Endothelial cell of umbilical vein (primary cell): ENCODE data around the gene PPCDC. TPM values are rescaled to one million over a fixed set of nuclear protein-coding genes. Genes with fewer than 3 reads are reported as not detected.

Experiments
- BruUV-seq: library from RNA; stranded (reverse); fragments of 400-500 nt; replicated peaks from 2 replicates; lab custom pipeline; 2021; lab: Mats Ljungman, UMichigan
- CTCF ChIA-PET: fragments of 300-600, 350-600 bp; sonication (Branson Sonifier 250); formaldehyde crosslinking; loops from one replicate; lab custom pipeline; 2021; ENCODE audit warnings: antibody characterized with exemption, inconsistent platforms; lab: Charles Lee
- POLR2A ChIA-PET: fragments of 300-600, 350-600 bp; sonication (Branson Sonifier 250); formaldehyde crosslinking; loops from one replicate; lab custom pipeline; 2021; ENCODE audit warnings: antibody characterized with exemption, inconsistent platforms; lab: Charles Lee
- DNase-seq: peaks from one replicate; pipeline ENCODE4 v3.0.0-alpha.2; 2011; ENCODE audit warnings: low read depth, low spot score
- FAIRE-seq: peaks from 2 replicates; lab custom pipeline; 2011; peaks lifted over from hg19 to GRCh38; lab: Jason Lieb, UNC
- H2AFZ ChIP-seq: 2 replicates; pipeline ENCODE4 v1.6.0; 2012; ENCODE audit warnings: low read depth, low read length, control low read depth, inconsistent platforms
- H3K27ac ChIP-seq: 2 replicates; pipeline ENCODE4 v1.5.1; 2011; ENCODE audit warnings: low read depth, mild to moderate bottlenecking, control low read depth, low read length, moderate library complexity; ENCODE audit not compliant: insufficient read depth
- H3K27me3 ChIP-seq, 2 experiments: 2 replicates each; pipeline versions ENCODE4 v1.6.0 to v1.6.1; 2011; ENCODE audit warnings: low read length in 2 of 2, mixed read lengths in 1 of 2; ENCODE audit not compliant: control insufficient read depth in 2 of 2, insufficient read depth in 2 of 2
- H3K36me3 ChIP-seq, 2 experiments: 2 replicates in 1 of 2; 3 replicates in 1 of 2; pipeline ENCODE4 v1.5.1; 2011; ENCODE audit warnings: low read length in 2 of 2, mild to moderate bottlenecking in 1 of 2, moderate library complexity in 1 of 2; ENCODE audit not compliant: control insufficient read depth in 2 of 2, insufficient read depth in 2 of 2; ENCODE audit errors: extremely low read depth in 1 of 2
- H3K4me1 ChIP-seq: 3 replicates; pipeline ENCODE4 v1.5.1; 2011; ENCODE audit warnings: mild to moderate bottlenecking, low read length; ENCODE audit not compliant: control insufficient read depth, insufficient read depth; ENCODE audit errors: extremely low read depth
- H3K4me2 ChIP-seq: 2 replicates; pipeline ENCODE4 v1.6.1; 2011; ENCODE audit warnings: low read length, control low read depth, mixed read lengths; ENCODE audit not compliant: insufficient read depth
- H3K4me3 ChIP-seq, 3 experiments: fragments of 200-600 bp in 1 of 3; sonication (generic), shearing (Covaris generic) in 1 of 3; replicated peaks in 1 of 3; 2 replicates each; pipeline ENCODE4 v1.5.1; 2011 to 2016; ENCODE audit warnings: control low read depth in 3 of 3, low read length in 3 of 3, mild to moderate bottlenecking in 2 of 3, inconsistent platforms in 1 of 3, low read depth in 1 of 3, moderate library complexity in 1 of 3; ENCODE audit not compliant: insufficient read depth in 1 of 3
- H3K79me2 ChIP-seq: 2 replicates; pipeline ENCODE4 v1.6.0; 2012; ENCODE audit warnings: low read length, inconsistent platforms; ENCODE audit not compliant: control insufficient read depth, insufficient read depth
- H3K9ac ChIP-seq: replicated peaks from 2 replicates; pipeline ENCODE3; 2011; ENCODE audit warnings: low read length, control low read depth; ENCODE audit not compliant: insufficient read depth; ENCODE audit errors: extremely low read depth
- H3K9me1 ChIP-seq: replicated peaks from 3 replicates; pipeline ENCODE4 v1.6.0; 2011; ENCODE audit warnings: mild to moderate bottlenecking, low read length; ENCODE audit not compliant: control insufficient read depth, insufficient read depth; ENCODE audit errors: extremely low read depth
- H3K9me3 ChIP-seq: replicated peaks from 2 replicates; pipeline ENCODE4 v1.5.1; 2012; ENCODE audit warnings: low read length, inconsistent platforms; ENCODE audit not compliant: control insufficient read depth, insufficient read depth
- H4K20me1 ChIP-seq: replicated peaks from 2 replicates; pipeline ENCODE3; 2011; ENCODE audit warnings: mild to moderate bottlenecking, low read length; ENCODE audit not compliant: control insufficient read depth, insufficient read depth; ENCODE audit errors: extremely low read depth
- CTCF ChIP-seq, 2 donors: IDR thresholded peaks; 1 replicate in 1 of 2; 2 replicates in 1 of 2; pipeline ENCODE4 v1.5.1; 2011; ENCODE audit warnings: low read length in 2 of 2, mild to moderate bottlenecking in 2 of 2, moderate library complexity in 2 of 2, control low read depth in 1 of 2, inconsistent platforms in 1 of 2, low read depth in 1 of 2; ENCODE audit not compliant: insufficient read depth in 1 of 2; ENCODE audit errors: extremely low read depth in 1 of 2
- EZH2 ChIP-seq: IDR thresholded peaks from 2 replicates; pipeline ENCODE4 v1.6.1; 2012; ENCODE audit warnings: borderline replicate concordance, low read depth, mild to moderate bottlenecking, moderate library complexity, low read length, inconsistent platforms; ENCODE audit not compliant: severe bottlenecking
- FOS ChIP-seq: IDR thresholded peaks from 2 replicates; pipeline ENCODE4 v1.6.1; 2011; ENCODE audit warnings: mild to moderate bottlenecking, low read length, moderate library complexity, borderline replicate concordance; ENCODE audit not compliant: insufficient read depth
- GATA2 ChIP-seq: IDR thresholded peaks from 2 replicates; pipeline ENCODE4 v1.7.0; 2011; ENCODE audit warnings: low read depth, mild to moderate bottlenecking, moderate library complexity, mixed read lengths, low read length; ENCODE audit not compliant: insufficient read length, insufficient read depth
- JUN ChIP-seq: IDR thresholded peaks from 2 replicates; pipeline ENCODE4 v1.6.1; 2011; ENCODE audit warnings: borderline replicate concordance, low read depth; ENCODE audit not compliant: insufficient read length, insufficient read depth
- MAX ChIP-seq: IDR thresholded peaks from 2 replicates; pipeline ENCODE4 v1.6.1; 2011; ENCODE audit not compliant: insufficient read depth, insufficient read length
- MYC ChIP-seq: IDR thresholded peaks from one replicate; pipeline ENCODE4 v1.6.1; 2011; ENCODE audit warnings: mild to moderate bottlenecking, low read depth, low read length
- POLR2A ChIP-seq: IDR thresholded peaks from 2 replicates; pipeline ENCODE4 v1.6.1; 2012; ENCODE audit warnings: low read depth, mild to moderate bottlenecking, control low read depth, low read length
- POLR2AphosphoS5 ChIP-seq: IDR thresholded peaks from 2 replicates; pipeline ENCODE4 v1.6.1; 2012; ENCODE audit warnings: low read depth, mild to moderate bottlenecking, control low read depth, low read length, moderate library complexity; ENCODE audit not compliant: insufficient read depth
- dilution Hi-C: fragments of 300-500 bp; cut with MboI; formaldehyde crosslinking; loops from one replicate; pipeline ENCODE4 v1.15.0; 2019; ENCODE audit warnings: low sequenced_read_pairs; ENCODE audit not compliant: extremely low pct_ligation_motif_present
- intact Hi-C: fragments of 100-400 bp; cut with micrococcal nuclease; formaldehyde crosslinking; loops from one replicate; pipeline ENCODE4 v1.10.0; 2022
- polyA plus RNA-seq, 4 experiments: library from polyadenylated mRNA; depleted of rRNA in 3 of 4; stranded (reverse) in 3 of 4; unstranded in 1 of 4; fragments of >200 nt; gene quantifications; 2 replicates each; pipeline versions ENCODE4 v1.2.1 to v1.2.3, GENCODE V29; 2011 to 2012; ENCODE audit warnings: missing spikeins in 1 of 4
- total RNA-seq: library from RNA; stranded (reverse); gene quantifications from 2 replicates; pipeline ENCODE4 v1.2.3, GENCODE V29; 2021

Gene PPCDC
- total and polyA plus RNA-seq, 2 donors (not counting 3 experiments of a cell fraction or from before 2014, with no cell fraction given), result 14.5 to 21.4 TPM

GRCh38 chr15:75054172-75054897 lies 30.9 kb downstream of the PPCDC start:
- no peaks in the 10 kb centered on the region for H4K20me1 ChIP-seq
- no peak overlapping the region for H2AFZ ChIP-seq
- no peak for TF ChIP-seq MYC
- TF ChIP-seq MAX, result no peak
- TF ChIP-seq GATA2, result no peak
- TF ChIP-seq POLR2AphosphoS5, result no peak
- no peak for TF ChIP-seq EZH2
- no peak for TF ChIP-seq FOS
- no peak for TF ChIP-seq JUN
- no peak for TF ChIP-seq CTCF (IDR thresholded peaks at IDR 0.05; ENCODE audit: extremely low read depth in 1 of 2, insufficient read depth in 1 of 2, low read depth in 1 of 2, low read length in 2 of 2)
- TF ChIP-seq POLR2A, result no peak
- dilution Hi-C loops, result no loop called here
- no peak overlapping the region for H3K9ac ChIP-seq
- no peaks in the 10 kb centered on the region for H3K36me3 ChIP-seq
- no peaks in the 10 kb centered on the region for H3K9me3 ChIP-seq
- H3K27ac ChIP-seq, result no peak overlapping the region
- H3K79me2 ChIP-seq, result no peaks in the 10 kb centered on the region
- H3K9me1 ChIP-seq, result no peaks in the 10 kb centered on the region
- peaks cover 7% of the 10 kb centered on the region for H3K4me1 ChIP-seq
- ChIA-PET CTCF (interaction anchor here (0.7 to 2.3 kb wide), 6 partner anchors 11 to 150 kb away, joined by 3 to 7 read pairs (median 4); partner anchors contain the start of gene C15orf39), POLR2A (no interaction called here)
- FAIRE-seq (no peak), DNase-seq (peak; percentile 75)
- intact Hi-C loops, result no loop called here
- H3K27me3 ChIP-seq, result no peaks in the 10 kb centered on the region
- H3K4me3 ChIP-seq, result no peak overlapping the region
- no TSS peak for BruUV-seq
- H3K4me2 ChIP-seq, result no peak overlapping the region
